HuH-7 (cell line): ENCODE results near the gene LMTK2.
A peak's percentile ranks its signal among the peaks of the same experiment; 100 is the strongest.

Experiments
- DNase-seq: peaks from one replicate; pipeline ENCODE4 v3.0.0; 2011; ENCODE audit warnings: low spot score

The LMTK2 gene

GRCh38 chr7:98203261-98203963 is 96.8 kb downstream of the LMTK2 start:
- DNase-seq = no peak

- DNase-seq = no peak
Measured at GRCh38 chr7:98203964-98204605, 97.4 kb downstream of the LMTK2 start.

GRCh38 chr7:98204670-98205069 is 98.0 kb downstream of the LMTK2 start:
- no peak for DNase-seq

DNA sequence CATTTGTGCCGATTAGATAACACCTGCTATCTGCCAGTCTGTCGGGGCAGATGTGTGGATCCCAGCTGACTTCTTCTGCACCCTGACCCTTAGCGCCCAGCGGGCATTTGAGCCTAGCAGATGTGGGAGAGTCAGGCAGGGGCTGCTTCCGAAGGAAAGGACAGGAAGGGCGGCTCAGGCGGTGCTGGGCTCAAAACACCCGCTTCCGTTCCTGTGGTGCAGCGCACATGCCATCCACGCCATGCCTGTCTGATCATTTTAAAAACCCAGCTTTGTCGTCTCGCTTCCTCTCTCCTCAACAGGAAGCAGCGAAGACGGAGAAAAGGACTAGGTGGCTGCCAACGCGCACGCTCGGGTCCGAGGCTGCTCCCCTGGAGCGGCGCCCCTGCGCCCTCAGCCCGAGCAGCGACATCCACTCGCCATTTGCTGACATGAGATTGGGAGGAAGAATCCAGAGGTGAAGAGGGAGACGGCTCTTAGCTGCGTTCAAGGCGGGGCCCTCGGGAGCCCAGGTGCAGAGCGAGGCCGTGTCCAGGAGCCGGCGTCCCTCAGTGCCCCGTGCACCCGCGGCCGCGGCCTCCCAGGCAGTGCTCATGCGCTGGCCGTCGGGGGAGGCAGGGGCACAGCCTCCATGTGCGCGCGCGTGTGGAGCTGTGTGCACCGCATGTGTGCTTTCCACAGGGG is 98.6 kb downstream of the LMTK2 start:
- DNase-seq = no peak

DNA sequence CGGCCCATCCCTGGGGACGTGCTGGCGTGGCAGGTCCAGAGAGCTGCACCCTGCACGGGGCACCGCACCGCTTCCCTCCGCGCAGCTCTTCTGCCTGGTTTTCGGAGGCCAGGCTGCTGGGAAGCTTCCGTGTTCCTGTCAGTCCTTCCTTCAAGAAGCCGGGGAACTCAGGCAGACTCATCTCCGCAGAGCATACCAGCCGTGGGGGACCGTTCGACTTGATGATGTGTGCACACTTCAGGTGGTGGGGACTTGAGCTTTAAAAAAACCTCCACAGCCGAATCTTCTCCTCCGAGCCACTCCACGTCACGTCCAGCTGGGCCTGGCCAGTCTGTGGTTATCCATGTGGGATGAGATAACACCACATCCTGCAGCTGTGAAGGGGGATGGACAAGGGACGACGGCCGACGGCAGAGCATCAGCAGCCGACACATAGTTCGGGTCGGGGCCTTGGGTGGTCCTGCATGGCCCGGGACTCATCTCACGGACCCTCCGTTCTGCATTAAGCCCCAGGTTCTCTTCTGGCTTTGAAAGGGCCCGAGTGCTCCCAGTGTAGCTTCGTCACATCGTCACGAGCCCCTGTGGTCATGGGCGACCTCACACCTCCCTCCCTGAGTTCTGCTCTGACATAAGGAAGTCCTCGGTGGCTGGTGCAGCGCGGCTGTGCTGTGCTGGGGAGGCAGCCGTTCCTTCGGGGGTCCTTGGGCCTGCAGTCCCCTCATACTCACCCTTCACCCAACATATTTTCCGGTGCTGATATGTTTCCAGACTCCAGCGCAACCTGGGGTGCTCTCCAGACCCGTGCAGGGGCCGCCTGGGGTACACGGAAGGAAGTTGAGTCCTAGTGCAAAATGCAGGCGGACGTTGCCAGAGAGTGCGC is 100.0 kb downstream of the LMTK2 start:
- DNase-seq = no peak

- DNase-seq = no peak
Measured at GRCh38 chr7:98209166-98209920, 102.7 kb downstream of the LMTK2 start.

GRCh38 chr7:98210513-98211220 is 104.0 kb downstream of the LMTK2 start:
- DNase-seq = no peak

GRCh38 chr7:98211221-98211675 is 104.6 kb downstream of the LMTK2 start, which contains the start of gene BHLHA15:
TSS of gene BHLHA15 (plus strand) at chr7:98211439. CDS start at chr7:98212310, 871 bp downstream.
- peak; percentile 86 for DNase-seq

DNA sequence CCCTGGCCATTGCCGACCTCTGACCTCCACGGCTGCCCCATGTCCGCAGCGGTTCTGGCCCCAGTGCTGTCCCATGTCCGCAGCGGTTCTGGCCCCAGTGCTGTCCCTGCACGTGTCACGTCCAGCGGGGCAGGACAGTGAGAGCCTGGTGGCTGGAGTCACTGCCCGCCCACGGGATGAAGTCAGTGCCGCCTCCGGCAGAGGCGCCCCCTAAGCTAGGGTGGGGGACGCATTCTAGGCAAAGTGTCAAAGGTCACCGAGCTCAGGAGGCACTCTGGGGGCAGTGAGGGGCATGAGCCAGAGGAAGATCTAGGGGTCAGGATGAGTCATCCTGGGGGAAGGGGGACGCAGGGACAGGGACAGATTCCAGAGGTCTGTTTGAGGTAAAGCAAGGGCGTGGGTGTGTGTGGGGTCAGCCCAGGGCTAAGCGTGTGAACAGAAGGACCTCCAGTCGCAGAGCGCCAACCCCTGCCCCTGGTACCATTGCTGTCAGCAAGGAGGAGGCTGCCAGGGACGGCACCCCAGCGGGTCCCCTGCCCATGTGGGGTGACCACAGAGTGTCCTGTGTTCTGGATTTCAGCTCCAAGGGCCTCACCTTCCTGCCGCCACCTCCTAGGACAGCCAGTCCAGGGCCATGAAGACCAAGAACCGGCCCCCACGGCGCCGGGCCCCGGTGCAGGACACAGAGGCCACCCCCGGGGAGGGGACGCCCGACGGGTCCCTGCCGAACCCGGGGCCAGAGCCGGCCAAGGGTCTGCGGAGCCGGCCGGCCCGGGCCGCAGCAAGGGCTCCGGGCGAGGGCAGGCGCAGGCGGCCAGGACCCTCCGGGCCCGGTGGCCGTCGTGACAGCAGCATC is 105.2 kb downstream of the LMTK2 start:
- peak; percentile 74 for DNase-seq

- DNase-seq = no peak
Measured at GRCh38 chr7:98212532-98213041, 105.9 kb downstream of the LMTK2 start.

- no peak for DNase-seq
Measured at GRCh38 chr7:98213296-98213887, 106.7 kb downstream of the LMTK2 start.

DNA sequence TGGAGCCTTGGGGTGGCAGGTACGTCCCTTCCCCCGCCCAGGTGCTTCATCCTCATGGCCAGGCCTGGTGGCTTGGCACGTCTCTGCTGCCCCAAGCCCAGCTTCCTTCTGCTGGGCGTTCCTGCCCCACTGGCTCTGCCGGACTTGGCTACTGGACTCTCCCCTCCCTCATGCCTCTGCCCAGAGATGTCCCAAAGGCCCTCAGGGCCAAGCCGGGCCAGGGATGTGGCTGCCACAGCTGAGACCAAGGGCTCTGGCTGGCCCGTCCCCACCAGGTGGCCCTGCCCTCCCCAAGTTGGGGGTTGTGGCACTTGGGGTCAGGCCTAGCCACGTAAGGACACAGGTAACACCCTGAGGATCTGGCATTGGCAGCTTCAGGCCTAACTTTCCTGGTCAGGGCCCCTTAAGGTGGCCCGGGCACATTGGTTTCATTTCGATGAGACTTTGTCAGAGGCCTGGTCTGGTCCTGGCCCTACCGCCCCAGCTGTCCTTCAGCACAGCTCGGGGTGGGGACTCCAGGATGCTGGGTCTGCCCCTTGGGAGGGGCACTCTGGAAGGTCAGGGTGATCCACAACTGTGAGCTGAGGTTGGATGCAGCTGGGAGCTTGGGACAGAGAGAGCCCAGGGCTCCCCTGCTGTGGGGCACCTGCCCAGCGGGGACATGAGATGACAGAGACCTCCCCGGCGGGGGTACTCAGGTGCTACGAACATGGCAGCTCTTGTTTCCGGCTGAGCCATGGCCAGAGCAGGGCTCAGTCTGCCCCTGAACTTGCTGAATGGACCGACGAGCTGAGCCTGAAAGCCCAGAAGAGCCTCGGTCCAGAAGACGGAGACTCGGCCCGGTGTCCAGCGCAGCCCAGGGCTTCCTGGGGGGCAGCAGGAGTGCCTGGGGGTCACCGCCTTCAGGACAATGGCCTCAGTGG is 107.5 kb downstream of the LMTK2 start:
- no peak for DNase-seq

GRCh38 chr7:98214811-98215321 is 108.2 kb downstream of the LMTK2 start:
- no peak for DNase-seq

DNA sequence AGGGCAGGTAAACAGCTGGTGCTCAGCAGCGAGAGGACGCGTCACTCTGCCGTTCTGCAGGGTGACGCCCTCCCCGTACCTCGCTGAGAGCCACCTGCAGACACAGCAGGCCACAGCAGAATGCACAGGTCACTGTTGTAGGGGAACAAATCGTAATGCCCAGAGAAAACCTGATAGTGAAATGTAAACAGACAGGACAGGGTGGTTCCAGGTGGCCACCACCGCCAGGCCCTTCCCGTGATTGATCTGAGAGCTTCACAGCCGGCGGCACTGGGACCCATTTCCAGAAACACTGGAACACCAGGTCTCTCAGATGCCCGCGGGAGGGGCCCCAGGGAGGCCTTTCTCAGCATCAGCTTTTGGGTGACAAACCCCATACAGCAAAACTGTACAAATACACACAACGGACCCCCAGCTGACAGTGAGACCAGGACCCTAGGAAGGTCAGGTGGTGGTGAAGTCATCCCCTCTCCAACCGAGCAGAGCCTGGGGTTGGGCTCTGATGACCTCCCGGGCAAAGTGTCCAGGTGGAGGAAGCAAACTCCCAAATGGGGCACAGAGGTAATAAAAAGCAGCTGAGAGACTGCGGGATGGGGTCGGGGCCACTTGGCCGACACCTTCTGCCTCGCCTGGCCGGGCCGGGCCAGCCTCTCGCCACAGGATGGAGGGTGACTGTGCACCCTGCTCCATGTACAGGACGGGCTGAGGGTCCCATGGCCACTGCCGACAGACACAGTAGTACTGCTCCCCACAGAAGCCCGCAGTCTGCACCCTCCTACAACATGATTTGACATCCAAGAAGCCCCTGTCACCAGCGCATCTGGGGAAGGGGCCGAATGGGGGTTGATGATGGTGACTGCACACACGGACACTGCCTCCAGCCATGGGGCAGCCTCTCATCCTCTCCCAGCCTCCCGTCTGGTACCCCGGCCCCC is 109.2 kb downstream of the LMTK2 start:
- no peak for DNase-seq

GRCh38 chr7:98216941-98217622 is 110.4 kb downstream of the LMTK2 start:
- DNase-seq = no peak
